GM10248 (cell line): ENCODE measurements around the gene ZNF333.

Experiments
- CTCF ChIA-PET: fragments of 300-600 bp; sonication (Branson Sonifier 250); formaldehyde crosslinking; extraction: SDS; loops from one replicate; lab custom pipeline; 2021; ENCODE audit warnings: antibody characterized with exemption; lab: Yijun Ruan, JAX
- POLR2A ChIA-PET: fragments of 350-650 bp; sonication (Branson Sonifier 250); formaldehyde crosslinking; extraction: SDS; loops from one replicate; lab custom pipeline; 2020; ENCODE audit warnings: antibody characterized with exemption; lab: Yijun Ruan, JAX
- DNase-seq: peaks from one replicate; pipeline ENCODE4 v3.0.0; 2012; ENCODE audit errors: extremely low spot score
- TF ChIP-seq, protein P1 (sequence below): IDR thresholded peaks from 2 replicates; pipeline ENCODE4 v1.5.1; 2012; ENCODE audit warnings: mild to moderate bottlenecking, low read depth; ENCODE audit errors: extremely low read depth, missing control alignments, control extremely low read depth

Gene ZNF333

GRCh38 chr19:14689598-14690503 is at the start of gene ZNF333:
Gene ZNF333, plus strand, starts transcription at chr19:14690048. Its CDS starts 3,444 bp downstream, at chr19:14693492.
- TF ChIP-seq, protein P1, sequence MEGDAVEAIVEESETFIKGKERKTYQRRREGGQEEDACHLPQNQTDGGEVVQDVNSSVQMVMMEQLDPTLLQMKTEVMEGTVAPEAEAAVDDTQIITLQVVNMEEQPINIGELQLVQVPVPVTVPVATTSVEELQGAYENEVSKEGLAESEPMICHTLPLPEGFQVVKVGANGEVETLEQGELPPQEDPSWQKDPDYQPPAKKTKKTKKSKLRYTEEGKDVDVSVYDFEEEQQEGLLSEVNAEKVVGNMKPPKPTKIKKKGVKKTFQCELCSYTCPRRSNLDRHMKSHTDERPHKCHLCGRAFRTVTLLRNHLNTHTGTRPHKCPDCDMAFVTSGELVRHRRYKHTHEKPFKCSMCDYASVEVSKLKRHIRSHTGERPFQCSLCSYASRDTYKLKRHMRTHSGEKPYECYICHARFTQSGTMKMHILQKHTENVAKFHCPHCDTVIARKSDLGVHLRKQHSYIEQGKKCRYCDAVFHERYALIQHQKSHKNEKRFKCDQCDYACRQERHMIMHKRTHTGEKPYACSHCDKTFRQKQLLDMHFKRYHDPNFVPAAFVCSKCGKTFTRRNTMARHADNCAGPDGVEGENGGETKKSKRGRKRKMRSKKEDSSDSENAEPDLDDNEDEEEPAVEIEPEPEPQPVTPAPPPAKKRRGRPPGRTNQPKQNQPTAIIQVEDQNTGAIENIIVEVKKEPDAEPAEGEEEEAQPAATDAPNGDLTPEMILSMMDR, result no peak
- DNase-seq, result peak; percentile 97
- CTCF ChIA-PET, result interaction anchor here (1.0 to 13.2 kb wide), 8 partner anchors 8 to 165 kb away, joined by 3 to 307 read pairs (median 4); partner anchors contain the start of genes ADGRE3, CLEC17A and NDUFB7
- POLR2A ChIA-PET, result interaction anchor here (0.5 to 1.1 kb wide), 4 partner anchors 84 to 219 kb away, joined by 3 read pairs; no protein-coding TSS in a partner anchor

DNA sequence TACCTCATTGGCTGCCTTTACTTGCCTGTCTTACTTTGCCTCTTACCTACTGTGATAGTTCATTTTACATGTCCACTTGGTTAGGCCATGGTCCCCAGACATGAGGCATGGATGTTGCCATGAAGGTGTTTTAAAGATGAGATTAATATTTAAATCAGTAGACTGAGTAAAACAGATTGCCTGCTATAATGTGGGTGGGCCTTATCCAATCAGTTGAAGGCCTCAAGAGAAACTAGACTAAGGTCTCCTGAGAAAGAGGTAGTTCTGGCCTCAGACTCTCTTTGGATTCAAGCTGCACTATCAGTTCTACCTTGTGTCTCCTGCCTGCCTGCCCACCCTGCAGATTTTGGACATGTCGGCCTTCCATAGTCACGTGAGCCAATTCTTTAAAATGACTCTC is 41.3 kb upstream of the ZNF333 start:
- POLR2A ChIA-PET, result no interaction called here
- TF ChIP-seq, protein P1, result no peak
- CTCF ChIA-PET, result no interaction called here
- DNase-seq, result no peak

DNA sequence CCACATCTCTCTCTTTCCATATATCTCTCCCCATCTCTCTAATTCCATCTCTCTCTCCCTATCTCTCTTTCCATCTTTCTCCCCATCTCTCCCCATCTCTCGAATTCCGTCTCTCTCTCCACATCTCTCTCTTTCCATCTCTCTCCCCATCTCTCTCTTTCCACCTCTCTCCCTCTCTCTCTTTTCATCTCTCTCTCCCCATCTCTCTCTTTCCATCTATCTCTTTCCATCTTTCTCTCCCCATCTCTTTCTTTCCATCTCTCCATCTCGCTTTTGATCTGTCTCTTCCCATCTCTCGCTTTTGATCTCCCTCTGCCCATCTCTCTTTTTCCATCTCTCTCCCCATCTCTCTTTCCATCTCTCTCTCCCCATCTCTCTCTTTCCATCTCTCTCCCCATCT is 40.8 kb upstream of the ZNF333 start:
- ChIA-PET CTCF (no interaction called here), POLR2A (no interaction called here)
- TF ChIP-seq, protein P1, result no peak
- DNase-seq, result no peak

GRCh38 chr19:14650161-14650560 is 39.7 kb upstream of the ZNF333 start:
- DNase-seq, result no peak
- POLR2A ChIA-PET, result no interaction called here
- CTCF ChIA-PET, result no interaction called here
- TF ChIP-seq, protein P1, result no peak

DNA sequence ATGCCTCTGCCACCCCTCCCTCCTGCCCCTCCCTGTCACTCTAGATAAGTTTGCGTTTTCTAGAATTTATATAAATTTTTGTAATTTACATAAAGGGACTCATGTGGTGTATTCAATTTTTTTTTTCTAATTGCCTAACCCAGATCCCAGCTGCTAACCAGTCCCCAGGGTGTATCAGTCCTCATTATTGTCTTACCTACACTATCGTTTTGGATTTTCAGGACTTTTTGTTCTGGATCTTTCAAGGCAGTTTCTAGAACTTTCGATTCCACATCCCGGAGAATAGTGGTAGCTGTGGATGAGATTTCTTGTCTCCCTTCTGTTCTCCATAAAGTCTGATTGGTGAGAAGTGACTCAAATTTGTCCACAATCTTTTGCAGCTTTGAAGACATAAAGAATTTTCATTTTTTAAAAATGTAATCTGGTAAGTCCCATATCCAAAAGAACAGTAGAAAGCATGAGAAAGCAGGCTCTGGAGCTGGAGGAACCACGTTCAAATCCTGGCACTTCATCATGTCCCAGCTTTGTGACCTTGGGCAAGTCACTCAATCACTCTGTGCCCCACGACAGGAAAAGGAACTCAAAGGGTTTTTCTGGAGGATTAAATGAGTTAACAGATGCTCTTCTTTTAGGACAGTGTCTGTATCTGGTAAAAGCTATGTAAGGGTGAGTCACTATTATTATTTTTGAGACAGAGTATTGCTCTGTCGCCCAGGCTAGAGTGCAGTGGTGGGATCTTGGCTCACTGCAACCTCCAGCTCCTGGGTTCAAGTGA is 34.9 kb upstream of the ZNF333 start:
- CTCF ChIA-PET, result interaction anchor here (1.1 kb wide), 1 partner anchor 30 kb away, joined by 3 read pairs; no protein-coding TSS in a partner anchor
- TF ChIP-seq, protein P1, result no peak
- no peak for DNase-seq
- POLR2A ChIA-PET, result no interaction called here

GRCh38 chr19:14655726-14656125 is 34.1 kb upstream of the ZNF333 start:
- TF ChIP-seq, protein P1, result no peak
- CTCF ChIA-PET, result interaction anchor here (1.1 kb wide), 1 partner anchor 30 kb away, joined by 3 read pairs; no protein-coding TSS in a partner anchor
- POLR2A ChIA-PET, result no interaction called here
- DNase-seq, result no peak
